ENCODE results near the gene MPDU1. TPM values are rescaled to one million over a fixed set of nuclear protein-coding genes. Genes with fewer than 3 reads are reported as not detected.
A peak's percentile ranks its signal among the peaks of the same experiment; 100 is the strongest.

MPDU1 gene
- polyA plus RNA-seq, 1 donor (not counting 4 experiments of a cell fraction or from before 2014, with no cell fraction given), result 57.8 TPM

DNA sequence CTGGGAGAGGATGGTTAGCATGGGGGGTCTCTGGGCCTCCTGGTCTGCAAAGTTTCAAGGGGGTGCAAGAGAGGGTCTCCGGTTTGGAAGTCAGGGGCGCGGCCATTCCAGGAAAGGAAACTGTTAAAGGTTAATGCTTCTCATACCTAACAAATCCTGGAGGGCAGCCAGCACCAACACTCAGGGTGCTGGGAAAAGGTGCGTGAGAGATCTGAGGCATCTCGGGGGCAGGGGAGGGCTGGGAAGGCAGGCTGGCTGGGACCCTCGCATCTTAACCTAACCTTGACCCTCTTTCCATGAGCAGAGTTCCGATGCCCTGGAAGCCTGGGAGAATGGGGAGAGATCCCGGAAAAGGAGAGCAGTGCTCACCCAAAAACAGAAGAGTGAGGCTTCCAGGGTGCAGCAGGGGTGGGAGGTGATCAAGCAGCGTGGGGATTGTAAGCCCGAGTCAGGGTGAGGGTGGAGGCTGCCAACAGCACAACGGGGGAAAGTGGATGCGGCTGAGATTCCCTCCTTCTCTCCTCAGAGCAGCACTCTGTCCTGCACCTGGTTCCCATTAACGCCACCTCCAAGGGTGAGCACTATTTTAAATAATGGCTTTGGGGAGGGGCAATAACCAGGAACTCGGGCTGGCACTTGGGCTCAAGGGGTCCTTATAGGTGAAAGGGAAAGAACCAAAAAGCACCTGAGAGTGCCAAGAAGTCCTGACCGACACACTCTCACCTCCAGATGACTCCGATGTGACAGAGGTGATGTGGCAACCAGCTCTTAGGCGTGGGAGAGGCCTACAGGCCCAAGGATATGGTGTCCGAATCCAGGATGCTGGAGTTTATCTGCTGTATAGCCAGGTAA, 24.1 kb upstream of the MPDU1 start:
- Histone ChIP-seq H3K27ac (ENCODE audit: control insufficient read depth, insufficient read depth, low read length) (peak overlapping the region; percentile 91), H3K36me3 (ENCODE audit: control insufficient read depth in 2 of 2, extremely low read depth in 1 of 2, insufficient read depth in 2 of 2, low read length in 2 of 2) (peaks cover under 1 to 8% of the 10 kb centered on the region in 2 experiments), H3K79me2 (ENCODE audit: control insufficient read depth, insufficient read depth, low read length) (peaks cover 27% of the 10 kb centered on the region), H3K4me1 (ENCODE audit: control insufficient read depth, extremely low read depth, insufficient read depth, low read length) (peaks cover 42% of the 10 kb centered on the region), H3K4me2 (ENCODE audit: control insufficient read depth, extremely low read depth, insufficient read depth, low read depth, low read length) (peak overlapping the region; percentile 99), H3K9me3 (ENCODE audit: control insufficient read depth, low read depth, low read length) (no peaks in the 10 kb centered on the region), H3K27me3 (ENCODE audit: control insufficient read depth, extremely low read depth, insufficient read depth, low read length) (no peaks in the 10 kb centered on the region), H2AFZ (ENCODE audit: control insufficient read depth, low read length) (peak overlapping the region; percentile 33), H4K20me1 (ENCODE audit: control insufficient read depth, extremely low read depth, insufficient read depth, low read length) (no peaks in the 10 kb centered on the region), H3K9ac (ENCODE audit: control insufficient read depth, extremely low read depth, insufficient read depth, low read length) (peak overlapping the region; percentile 75), H3K9me1 (ENCODE audit: control insufficient read depth, extremely low read depth, insufficient read depth, low read length) (no peaks in the 10 kb centered on the region), H3K4me3 (ENCODE audit: control insufficient read depth in 2 of 3, extremely low read depth in 1 of 3, insufficient read depth in 2 of 3, low read depth in 1 of 3, low read length in 3 of 3) (peak overlapping the region in 2 of 3 experiments; percentile 3 to 22)
- FAIRE-seq (peak; percentile 32), DNase-seq (ENCODE audit: low read depth, low spot score) (no peak)
- dilution Hi-C loops (cut with MboI; ENCODE audit: extremely low pct_ligation_motif_present, low sequenced_read_pairs), result no loop called here
- TF ChIP-seq, protein P1, sequence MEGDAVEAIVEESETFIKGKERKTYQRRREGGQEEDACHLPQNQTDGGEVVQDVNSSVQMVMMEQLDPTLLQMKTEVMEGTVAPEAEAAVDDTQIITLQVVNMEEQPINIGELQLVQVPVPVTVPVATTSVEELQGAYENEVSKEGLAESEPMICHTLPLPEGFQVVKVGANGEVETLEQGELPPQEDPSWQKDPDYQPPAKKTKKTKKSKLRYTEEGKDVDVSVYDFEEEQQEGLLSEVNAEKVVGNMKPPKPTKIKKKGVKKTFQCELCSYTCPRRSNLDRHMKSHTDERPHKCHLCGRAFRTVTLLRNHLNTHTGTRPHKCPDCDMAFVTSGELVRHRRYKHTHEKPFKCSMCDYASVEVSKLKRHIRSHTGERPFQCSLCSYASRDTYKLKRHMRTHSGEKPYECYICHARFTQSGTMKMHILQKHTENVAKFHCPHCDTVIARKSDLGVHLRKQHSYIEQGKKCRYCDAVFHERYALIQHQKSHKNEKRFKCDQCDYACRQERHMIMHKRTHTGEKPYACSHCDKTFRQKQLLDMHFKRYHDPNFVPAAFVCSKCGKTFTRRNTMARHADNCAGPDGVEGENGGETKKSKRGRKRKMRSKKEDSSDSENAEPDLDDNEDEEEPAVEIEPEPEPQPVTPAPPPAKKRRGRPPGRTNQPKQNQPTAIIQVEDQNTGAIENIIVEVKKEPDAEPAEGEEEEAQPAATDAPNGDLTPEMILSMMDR (optimal IDR thresholded peaks at IDR 0.05 in 1 of 3, IDR thresholded peaks at IDR 0.05 in 1 of 3, conservative IDR thresholded peaks at IDR 0.05 in 1 of 3; ENCODE audit: extremely low read depth in 1 of 3, insufficient read depth in 2 of 3, low read length in 3 of 3), result no peak
- TF ChIP-seq EZH2 (IDR thresholded peaks at IDR 0.05; ENCODE audit: low read length), result no peak

DNA sequence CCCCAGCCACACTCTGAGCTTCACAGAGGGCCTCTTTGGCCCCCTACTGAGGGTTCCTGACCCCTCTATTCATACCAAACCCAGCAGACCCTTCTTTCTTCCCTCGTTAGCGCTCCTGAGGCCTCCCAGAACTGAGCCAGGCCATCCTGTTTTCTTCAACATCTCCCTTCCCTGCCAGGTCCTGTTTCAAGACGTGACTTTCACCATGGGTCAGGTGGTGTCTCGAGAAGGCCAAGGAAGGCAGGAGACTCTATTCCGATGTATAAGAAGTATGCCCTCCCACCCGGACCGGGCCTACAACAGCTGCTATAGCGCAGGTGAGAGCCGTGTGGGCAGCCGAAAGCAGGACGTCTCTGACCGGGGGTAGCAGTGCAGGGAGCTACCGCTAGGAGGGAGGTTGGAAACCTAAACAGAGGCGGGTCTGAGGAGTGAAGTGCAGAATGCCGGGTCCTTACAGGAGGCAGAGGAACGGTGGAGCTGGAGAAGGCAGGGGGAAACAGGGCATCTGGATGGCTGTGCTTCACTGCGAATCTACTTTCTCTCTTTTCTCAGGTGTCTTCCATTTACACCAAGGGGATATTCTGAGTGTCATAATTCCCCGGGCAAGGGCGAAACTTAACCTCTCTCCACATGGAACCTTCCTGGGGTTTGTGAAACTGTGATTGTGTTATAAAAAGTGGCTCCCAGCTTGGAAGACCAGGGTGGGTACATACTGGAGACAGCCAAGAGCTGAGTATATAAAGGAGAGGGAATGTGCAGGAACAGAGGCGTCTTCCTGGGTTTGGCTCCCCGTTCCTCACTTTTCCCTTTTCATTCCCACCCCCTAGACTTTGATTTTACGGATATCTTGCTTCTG, 23.3 kb upstream of the MPDU1 start:
- Histone ChIP-seq H3K4me1 (ENCODE audit: control insufficient read depth, extremely low read depth, insufficient read depth, low read length) (peaks cover 42% of the 10 kb centered on the region), H4K20me1 (ENCODE audit: control insufficient read depth, extremely low read depth, insufficient read depth, low read length) (no peaks in the 10 kb centered on the region), H3K79me2 (ENCODE audit: control insufficient read depth, insufficient read depth, low read length) (peaks cover 35% of the 10 kb centered on the region), H3K27me3 (ENCODE audit: control insufficient read depth, extremely low read depth, insufficient read depth, low read length) (no peaks in the 10 kb centered on the region), H3K4me2 (ENCODE audit: control insufficient read depth, extremely low read depth, insufficient read depth, low read depth, low read length) (peak overlapping the region; percentile 99), H3K4me3 (ENCODE audit: control insufficient read depth in 2 of 3, extremely low read depth in 1 of 3, insufficient read depth in 2 of 3, low read depth in 1 of 3, low read length in 3 of 3) (peak overlapping the region in 2 of 3 experiments; percentile 47 to 49), H3K9me3 (ENCODE audit: control insufficient read depth, low read depth, low read length) (no peaks in the 10 kb centered on the region), H3K36me3 (ENCODE audit: control insufficient read depth in 2 of 2, extremely low read depth in 1 of 2, insufficient read depth in 2 of 2, low read length in 2 of 2) (peaks cover 5 to 17% of the 10 kb centered on the region in 2 experiments), H3K9ac (ENCODE audit: control insufficient read depth, extremely low read depth, insufficient read depth, low read length) (peak overlapping the region; percentile 75), H3K9me1 (ENCODE audit: control insufficient read depth, extremely low read depth, insufficient read depth, low read length) (no peaks in the 10 kb centered on the region), H3K27ac (ENCODE audit: control insufficient read depth, insufficient read depth, low read length) (peak overlapping the region; percentile 91), H2AFZ (ENCODE audit: control insufficient read depth, low read length) (no peak overlapping the region)
- dilution Hi-C loops (cut with MboI; ENCODE audit: extremely low pct_ligation_motif_present, low sequenced_read_pairs), result no loop called here
- FAIRE-seq (peak; percentile 69), DNase-seq (ENCODE audit: low read depth, low spot score) (no peak)
- TF ChIP-seq, protein P1 (optimal IDR thresholded peaks at IDR 0.05 in 1 of 3, IDR thresholded peaks at IDR 0.05 in 1 of 3, conservative IDR thresholded peaks at IDR 0.05 in 1 of 3; ENCODE audit: extremely low read depth in 1 of 3, insufficient read depth in 2 of 3, low read length in 3 of 3), result peak; percentile 73 to 83 (median 81)
- TF ChIP-seq EZH2 (IDR thresholded peaks at IDR 0.05; ENCODE audit: low read length), result no peak

Measured in keratinocyte (primary cell).